ENCODE data around the gene KANSL1.
"Not testable (repeated sequence)": the region's sequence is repeated elsewhere in the genome, so short reads cannot be mapped to it uniquely, and the experiment has no call there.

DNA sequence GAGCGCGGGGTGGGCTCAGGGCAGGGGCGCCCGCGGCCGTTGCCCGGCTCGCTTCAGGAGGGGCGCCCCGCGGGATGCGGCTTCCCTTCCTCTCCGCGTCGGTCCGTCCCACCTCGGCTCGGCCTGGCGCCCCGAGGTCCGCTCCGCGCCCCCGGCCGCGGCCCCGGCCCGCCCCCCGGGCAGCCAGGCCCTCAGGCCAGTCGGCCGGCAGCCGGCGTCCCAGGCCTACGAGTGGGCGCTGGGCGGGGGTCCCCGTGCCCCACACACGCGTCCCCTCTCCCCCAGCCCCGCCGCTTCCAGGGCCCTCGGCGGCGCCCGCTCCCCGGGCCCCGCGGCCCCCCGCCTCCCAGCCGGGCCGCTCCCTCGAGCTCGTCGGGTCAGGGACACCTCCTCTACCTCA, 31.6 kb upstream of the KANSL1 start:
- TF ChIP-seq, protein P1, sequence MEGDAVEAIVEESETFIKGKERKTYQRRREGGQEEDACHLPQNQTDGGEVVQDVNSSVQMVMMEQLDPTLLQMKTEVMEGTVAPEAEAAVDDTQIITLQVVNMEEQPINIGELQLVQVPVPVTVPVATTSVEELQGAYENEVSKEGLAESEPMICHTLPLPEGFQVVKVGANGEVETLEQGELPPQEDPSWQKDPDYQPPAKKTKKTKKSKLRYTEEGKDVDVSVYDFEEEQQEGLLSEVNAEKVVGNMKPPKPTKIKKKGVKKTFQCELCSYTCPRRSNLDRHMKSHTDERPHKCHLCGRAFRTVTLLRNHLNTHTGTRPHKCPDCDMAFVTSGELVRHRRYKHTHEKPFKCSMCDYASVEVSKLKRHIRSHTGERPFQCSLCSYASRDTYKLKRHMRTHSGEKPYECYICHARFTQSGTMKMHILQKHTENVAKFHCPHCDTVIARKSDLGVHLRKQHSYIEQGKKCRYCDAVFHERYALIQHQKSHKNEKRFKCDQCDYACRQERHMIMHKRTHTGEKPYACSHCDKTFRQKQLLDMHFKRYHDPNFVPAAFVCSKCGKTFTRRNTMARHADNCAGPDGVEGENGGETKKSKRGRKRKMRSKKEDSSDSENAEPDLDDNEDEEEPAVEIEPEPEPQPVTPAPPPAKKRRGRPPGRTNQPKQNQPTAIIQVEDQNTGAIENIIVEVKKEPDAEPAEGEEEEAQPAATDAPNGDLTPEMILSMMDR (conservative IDR thresholded peaks at IDR 0.05): not testable (repeated sequence)
- not testable (repeated sequence) for TF ChIP-seq EZH2 (IDR thresholded peaks at IDR 0.05; ENCODE audit: low read depth)

All from PC-9 (cell line).